Neural cell (in vitro differentiated cells): ENCODE measurements around the gene AQP3. TPM values are rescaled to one million over a fixed set of nuclear protein-coding genes. Genes with fewer than 3 reads are reported as not detected.

Experiments used
- H2AFZ ChIP-seq: fragments of 200-600, 300-800 bp; sonication (generic), shearing (Covaris generic); 2 replicates; pipeline ENCODE4 v1.6.0; 2014; ENCODE audit warnings: low read depth, mild to moderate bottlenecking, antibody characterized with exemption, low read length, moderate library complexity
- H3F3A ChIP-seq: fragments of 200-600 bp; shearing (Covaris generic); 2 replicates; pipeline ENCODE4 v1.6.1; 2016; ENCODE audit warnings: mild to moderate bottlenecking, moderate library complexity, mixed read lengths, antibody characterized with exemption, low read length; ENCODE audit not compliant: insufficient read depth, poor library complexity, severe bottlenecking
- H3K27ac ChIP-seq: fragments of 200-600, 300-800 bp; sonication (generic), shearing (Covaris generic); 2 replicates; pipeline ENCODE4 v1.5.1; 2014; ENCODE audit warnings: mild to moderate bottlenecking, low read length, moderate library complexity
- H3K27me3 ChIP-seq: fragments of 300-800, 200-600 bp; sonication (generic), shearing (Covaris generic); 2 replicates; pipeline ENCODE4 v1.6.0; 2014; ENCODE audit warnings: mild to moderate bottlenecking, low read depth, low read length, moderate library complexity; ENCODE audit not compliant: insufficient read depth
- H3K36me3 ChIP-seq: fragments of 300-800, 200-600 bp; sonication (generic), shearing (Covaris generic); 2 replicates; pipeline ENCODE4 v1.5.1; 2014; ENCODE audit warnings: mild to moderate bottlenecking, antibody characterized with exemption, low read length, moderate library complexity; ENCODE audit not compliant: insufficient read depth
- H3K4me2 ChIP-seq: fragments of 300-800, 200-600 bp; sonication (generic), shearing (Covaris generic); 2 replicates; pipeline ENCODE4 v1.6.0; 2014; ENCODE audit warnings: mild to moderate bottlenecking, low read length
- H3K4me3 ChIP-seq: fragments of 300-800, 200-600 bp; sonication (generic), shearing (Covaris generic); 2 replicates; pipeline ENCODE4 v1.5.1; 2014; ENCODE audit warnings: mild to moderate bottlenecking, low read length, moderate library complexity
- H3K79me2 ChIP-seq: fragments of 200-600 bp; shearing (Covaris generic); replicated peaks from 2 replicates; pipeline ENCODE4 v1.6.0; 2014; ENCODE audit warnings: mild to moderate bottlenecking, low read length, moderate library complexity; ENCODE audit not compliant: insufficient read depth
- H3K9ac ChIP-seq: fragments of 300-800, 200-600 bp; sonication (generic), shearing (Covaris generic); 2 replicates; pipeline ENCODE4 v1.6.1; 2016; ENCODE audit warnings: mild to moderate bottlenecking, low read length, mixed read lengths
- H3K9me2 ChIP-seq: fragments of 200-600 bp; shearing (Covaris generic); 2 replicates; pipeline ENCODE4 v1.6.1; 2016; ENCODE audit warnings: mild to moderate bottlenecking, low read length, mixed read lengths; ENCODE audit not compliant: insufficient read depth
- H3K9me3 ChIP-seq: fragments of 200-600, 300-800 bp; sonication (generic), shearing (Covaris generic); 2 replicates; pipeline ENCODE4 v1.6.1; 2016; ENCODE audit warnings: mild to moderate bottlenecking, mixed run types, low read length, moderate library complexity, mixed read lengths
- H4K20me1 ChIP-seq: fragments of 200-600 bp; shearing (Covaris generic); 2 replicates; pipeline ENCODE4 v1.6.1; 2016; ENCODE audit warnings: mild to moderate bottlenecking, mixed run types; ENCODE audit not compliant: insufficient read depth
- CTCF ChIP-seq: fragments of 450-650 bp; IDR thresholded peaks from 2 replicates; pipeline ENCODE4 v1.5.1; 2014; ENCODE audit warnings: antibody characterized with exemption, mild to moderate bottlenecking, moderate library complexity; ENCODE audit not compliant: poor library complexity, severe bottlenecking
- EP300 ChIP-seq: fragments of 450-650 bp; conservative IDR thresholded peaks from 2 replicates; pipeline ENCODE4 v1.6.1; 2014; ENCODE audit warnings: antibody characterized with exemption, mild to moderate bottlenecking, moderate library complexity; ENCODE audit not compliant: poor library complexity, severe bottlenecking
- EZH2 ChIP-seq: fragments of 200-600, 300-800 bp; shearing (Covaris generic), sonication (generic); IDR thresholded peaks from 2 replicates; pipeline ENCODE4 v1.6.1; 2014; ENCODE audit warnings: antibody characterized with exemption, low read length, borderline replicate concordance, mild to moderate bottlenecking; ENCODE audit not compliant: insufficient read depth, poor library complexity, severe bottlenecking
- MXI1 ChIP-seq: fragments of 450-650 bp; conservative IDR thresholded peaks from 2 replicates; pipeline ENCODE4 v1.6.1; 2014; ENCODE audit warnings: antibody characterized with exemption, mild to moderate bottlenecking; ENCODE audit not compliant: poor library complexity, severe bottlenecking
- POLR2AphosphoS5 ChIP-seq: IDR thresholded peaks from 2 replicates; pipeline ENCODE4 v1.6.1; 2012
- RAD21 ChIP-seq: fragments of 450-650 bp; conservative IDR thresholded peaks from 2 replicates; pipeline ENCODE4 v1.6.1; 2014; ENCODE audit warnings: antibody characterized with exemption, mild to moderate bottlenecking, moderate library complexity
- REST ChIP-seq: IDR thresholded peaks from 2 replicates; pipeline ENCODE4 v1.6.1; 2012; ENCODE audit warnings: borderline replicate concordance
- SMC3 ChIP-seq: fragments of 450-650 bp; conservative IDR thresholded peaks from 2 replicates; pipeline ENCODE4 v1.6.1; 2014; ENCODE audit warnings: antibody characterized with exemption, mild to moderate bottlenecking, moderate library complexity; ENCODE audit not compliant: poor library complexity
- TAF1 ChIP-seq: IDR thresholded peaks from 2 replicates; pipeline ENCODE4 v1.6.1; 2012; ENCODE audit warnings: low read depth
- polyA plus RNA-seq: library from polyadenylated mRNA; depleted of rRNA; stranded (reverse); fragments of >200 nt; gene quantifications from 2 replicates; pipeline ENCODE4 v1.2.3, GENCODE V29; 2014

Gene AQP3
- polyA plus RNA-seq, 1 donor from 2014 or later: not detected

GRCh38 chr9:33476503-33476902, 29.1 kb upstream of the AQP3 start:
- H3K4me2 ChIP-seq: no peak overlapping the region

GRCh38 chr9:33475357-33475756, 28.0 kb upstream of the AQP3 start:
- Histone ChIP-seq H3K9me3 (no peaks in the 10 kb centered on the region), H3K9me2 (no peaks in the 10 kb centered on the region), H2AFZ (no peak overlapping the region), H3K36me3 (no peaks in the 10 kb centered on the region), H3K27ac (no peak overlapping the region), H3K9ac (no peak overlapping the region), H3K79me2 (peaks cover 10% of the 10 kb centered on the region), H3K27me3 (no peaks in the 10 kb centered on the region), H3F3A (no peaks in the 10 kb centered on the region), H3K4me2 (no peak overlapping the region), H3K4me3 (no peak overlapping the region), H4K20me1 (no peaks in the 10 kb centered on the region)
- TF ChIP-seq POLR2AphosphoS5 (no peak), CTCF (no peak), EZH2 (no peak), SMC3 (no peak), MXI1 (no peak), REST (no peak), TAF1 (no peak)

More at GRCh38 chr9:33476503-33476902, 29.1 kb upstream of the AQP3 start:
- Histone ChIP-seq H3K27me3 (no peaks in the 10 kb centered on the region), H4K20me1 (no peaks in the 10 kb centered on the region), H3K9me3 (no peaks in the 10 kb centered on the region), H3K9me2 (no peaks in the 10 kb centered on the region), H3K9ac (no peak overlapping the region), H3F3A (no peaks in the 10 kb centered on the region), H3K36me3 (no peaks in the 10 kb centered on the region), H3K27ac (no peak overlapping the region), H3K4me3 (no peak overlapping the region), H3K79me2 (peaks cover 10% of the 10 kb centered on the region), H2AFZ (no peak overlapping the region)
- TF ChIP-seq EZH2 (no peak), CTCF (no peak), POLR2AphosphoS5 (no peak), RAD21 (no peak), EP300 (no peak), SMC3 (no peak), MXI1 (no peak), REST (no peak), TAF1 (no peak)
